SK-N-SH treated with all-trans-retinoic acid at 6 μM for 48 hours (cell line): ENCODE measurements around the gene CDKN2B.

Experiments
- OSR1 ChIP-seq: fragments of 250-450 bp; sonication (Bioruptor Pico); IDR thresholded peaks from 2 replicates; pipeline ENCODE4 v1.8.0; 2022; ENCODE audit warnings: moderate library complexity, mild to moderate bottlenecking, inconsistent platforms
- TF ChIP-seq, protein P1 (sequence below): fragments of 250-450 bp; sonication (Bioruptor Pico); IDR thresholded peaks from 2 replicates; pipeline ENCODE4 v1.5.1; 2020; ENCODE audit warnings: low read depth, mild to moderate bottlenecking, moderate library complexity

GRCh38 chr9:22035591-22036011 is 26.5 kb upstream of the CDKN2B start:
- TF ChIP-seq OSR1 (CRISPR knock-in tag) = no peak
- TF ChIP-seq, protein P1, sequence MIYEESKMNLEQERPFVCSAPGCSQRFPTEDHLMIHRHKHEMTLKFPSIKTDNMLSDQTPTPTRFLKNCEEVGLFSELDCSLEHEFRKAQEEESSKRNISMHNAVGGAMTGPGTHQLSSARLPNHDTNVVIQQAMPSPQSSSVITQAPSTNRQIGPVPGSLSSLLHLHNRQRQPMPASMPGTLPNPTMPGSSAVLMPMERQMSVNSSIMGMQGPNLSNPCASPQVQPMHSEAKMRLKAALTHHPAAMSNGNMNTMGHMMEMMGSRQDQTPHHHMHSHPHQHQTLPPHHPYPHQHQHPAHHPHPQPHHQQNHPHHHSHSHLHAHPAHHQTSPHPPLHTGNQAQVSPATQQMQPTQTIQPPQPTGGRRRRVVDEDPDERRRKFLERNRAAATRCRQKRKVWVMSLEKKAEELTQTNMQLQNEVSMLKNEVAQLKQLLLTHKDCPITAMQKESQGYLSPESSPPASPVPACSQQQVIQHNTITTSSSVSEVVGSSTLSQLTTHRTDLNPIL (CRISPR knock-in tag) = no peak
